Stimulated activated CD8-positive, alpha-beta memory T cell treated with anti-CD3 and anti-CD28 coated beads, Interleukin-15, amount 100 ng/mL, for 24 hours (primary cell): ENCODE measurements around the gene PDSS2.
"Not testable (repeated sequence)": the region's sequence is repeated elsewhere in the genome, so short reads cannot be mapped to it uniquely, and the experiment has no call there.

Source experiments
- DNase-seq: peaks from one replicate; pipeline ENCODE4 v3.0.0-alpha.2; 2020; ENCODE audit warnings: low read depth

Gene PDSS2

GRCh38 chr6:107215334-107215733 is 244.0 kb downstream of the PDSS2 start:
- DNase-seq = no peak

- no peak for DNase-seq
These were observed 244.7 kb downstream of the PDSS2 start for GRCh38 chr6:107214655-107215054.

GRCh38 chr6:107209406-107210305 is 249.7 kb downstream of the PDSS2 start:
- DNase-seq = no peak

DNA sequence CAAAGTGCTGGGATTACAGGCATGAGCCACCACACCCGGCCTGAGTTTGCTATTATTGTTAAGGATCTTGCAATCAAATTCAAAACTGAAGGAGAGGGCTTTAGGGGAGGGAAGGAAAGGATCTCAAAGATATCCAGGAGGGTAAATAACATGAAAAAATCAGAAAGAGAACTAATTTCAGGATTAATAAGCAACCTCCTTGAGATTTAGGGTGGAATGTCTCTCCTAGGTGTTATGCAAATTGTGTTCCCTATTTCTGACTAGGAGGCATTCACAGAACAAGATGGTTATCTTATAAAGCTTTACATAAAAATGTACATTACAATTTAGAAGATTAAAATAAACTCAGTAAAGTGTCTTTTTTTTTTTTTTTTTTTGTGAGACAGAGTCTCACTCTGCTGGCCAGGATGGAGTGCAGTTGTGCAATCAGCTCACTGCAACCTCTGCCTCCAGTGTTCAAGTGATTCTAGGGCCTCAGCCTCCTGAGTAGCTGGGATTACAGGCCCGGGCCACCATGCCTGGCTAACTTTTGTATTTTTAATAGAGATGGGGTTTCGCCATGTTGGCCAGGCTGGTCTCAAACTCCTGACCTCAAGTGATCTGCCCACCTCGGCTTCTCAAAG is 252.0 kb downstream of the PDSS2 start:
- DNase-seq = no peak

- no peak for DNase-seq
These were observed 254.0 kb downstream of the PDSS2 start for GRCh38 chr6:107205058-107205998.

DNA sequence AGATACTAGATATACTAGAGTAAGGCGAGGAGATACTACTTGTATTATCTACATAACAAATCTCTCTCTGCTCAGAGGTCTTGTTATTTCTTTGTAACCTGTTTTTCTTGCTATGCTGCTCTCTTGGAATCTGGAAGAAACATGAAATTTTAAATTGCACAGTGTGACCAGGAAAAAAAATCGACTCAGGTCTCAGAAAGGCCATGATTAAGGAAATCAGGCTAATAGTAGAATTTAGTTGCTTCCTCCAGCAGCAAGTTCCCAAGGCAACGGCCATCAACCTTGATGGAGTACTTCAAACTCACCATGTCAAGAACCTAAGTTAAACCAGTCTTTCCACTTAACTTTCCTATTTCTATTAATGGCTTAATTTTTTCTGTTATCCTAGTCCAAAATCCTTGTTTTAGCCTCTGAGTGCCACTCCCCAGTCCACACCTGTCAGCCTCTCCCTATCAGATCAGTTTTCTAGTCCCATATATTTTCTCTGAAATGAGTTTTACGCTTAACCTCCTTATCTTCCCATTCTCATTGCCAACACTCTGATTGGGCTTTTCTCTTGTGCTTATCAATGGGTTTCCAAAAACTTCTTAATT is 256.4 kb downstream of the PDSS2 start:
- DNase-seq = no peak

DNA sequence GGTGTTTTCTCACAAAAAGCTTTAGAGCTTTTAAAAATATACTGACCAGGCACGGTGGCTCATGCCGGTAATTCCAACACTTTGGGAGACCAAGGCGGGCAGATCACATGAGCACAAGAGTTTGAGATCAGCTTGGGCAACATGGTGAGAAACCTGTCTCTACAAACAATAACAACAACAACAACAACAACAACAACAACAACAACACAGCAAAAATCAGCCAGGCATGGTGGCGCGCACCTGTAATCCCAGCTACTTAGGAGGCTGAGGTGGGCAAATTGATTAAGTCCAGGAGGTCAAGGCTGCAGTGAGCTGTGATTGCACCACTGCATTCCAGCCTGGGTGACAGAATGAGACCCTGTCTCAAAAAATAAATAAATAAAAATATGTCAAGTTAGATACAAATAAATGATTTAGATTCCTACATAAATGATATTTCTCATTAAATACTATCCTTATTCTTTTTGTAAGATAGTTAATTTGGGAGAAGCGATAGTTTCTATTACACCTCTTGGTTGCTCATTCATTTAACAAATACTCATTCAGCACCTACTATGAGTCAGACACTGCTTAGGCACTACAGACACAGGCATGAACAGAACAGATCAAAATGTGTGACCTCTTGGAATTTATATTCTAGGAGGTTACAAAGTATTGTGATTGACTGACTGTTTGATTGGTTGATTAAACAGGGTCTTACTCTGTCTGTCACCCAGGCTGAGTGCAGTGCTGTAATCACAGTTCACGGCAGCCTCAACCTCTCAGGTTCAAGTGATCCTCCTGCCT is 260.5 kb downstream of the PDSS2 start:
- DNase-seq = no peak

GRCh38 chr6:107196152-107196551 is 263.2 kb downstream of the PDSS2 start:
- DNase-seq = no peak

DNA sequence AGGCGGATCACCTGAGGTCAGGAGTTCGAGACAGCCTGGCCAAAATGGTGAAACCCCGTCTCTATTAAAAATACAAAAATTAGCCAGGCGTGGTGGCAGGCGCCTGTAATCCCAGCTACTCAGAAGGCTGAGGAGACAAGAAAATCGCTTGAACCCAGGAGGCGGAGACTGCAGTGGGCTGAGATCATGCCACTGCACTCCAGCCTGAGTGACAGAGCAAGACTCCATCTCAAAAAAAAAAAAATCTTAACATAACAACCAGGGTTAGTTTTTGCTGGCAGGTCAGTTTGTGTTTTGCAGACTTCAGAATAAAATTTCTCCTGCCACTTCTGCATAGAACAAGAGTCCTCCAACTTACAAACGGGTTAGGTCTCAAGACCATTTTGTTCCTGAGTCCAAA is 264.6 kb downstream of the PDSS2 start:
- DNase-seq = not testable (repeated sequence)

DNA sequence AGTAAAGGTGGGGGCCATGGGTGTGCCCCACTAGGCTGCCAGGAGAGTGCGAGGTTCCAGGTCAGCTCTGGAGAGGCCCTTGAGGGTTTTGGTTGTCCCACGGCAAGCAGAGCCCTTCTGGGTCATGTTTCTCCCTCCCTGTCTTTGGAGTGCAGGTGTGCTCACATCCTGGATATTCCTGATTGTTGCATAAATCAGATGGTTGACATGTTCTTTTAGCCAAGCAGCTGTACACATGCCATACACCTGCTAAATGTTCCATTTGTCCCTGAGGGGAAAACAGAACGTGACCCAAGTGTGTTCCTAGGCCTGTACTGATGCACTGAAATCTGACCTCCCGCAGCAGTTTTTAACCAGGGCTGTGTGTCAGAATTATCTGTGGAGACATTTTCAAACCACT is 266.5 kb downstream of the PDSS2 start:
- DNase-seq = no peak

DNA sequence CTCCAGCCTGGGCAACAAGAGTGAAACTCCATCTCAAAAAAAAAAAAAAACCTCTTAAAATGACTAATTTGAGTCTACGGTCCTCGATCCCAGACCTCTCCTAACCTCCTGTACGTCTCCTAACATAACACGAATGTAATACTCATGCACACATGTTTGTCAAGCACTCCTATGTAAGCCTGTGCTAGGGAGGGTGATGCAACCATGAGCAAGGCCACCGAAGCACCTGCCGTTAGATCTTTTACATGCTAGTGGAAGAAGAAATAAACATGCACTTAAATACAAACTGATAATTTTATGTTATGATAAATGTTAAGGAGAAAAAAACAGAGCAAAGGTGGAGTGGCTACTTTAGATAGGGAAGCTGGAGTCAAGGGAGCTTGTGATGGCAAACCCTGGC is 271.7 kb downstream of the PDSS2 start:
- no peak for DNase-seq

DNA sequence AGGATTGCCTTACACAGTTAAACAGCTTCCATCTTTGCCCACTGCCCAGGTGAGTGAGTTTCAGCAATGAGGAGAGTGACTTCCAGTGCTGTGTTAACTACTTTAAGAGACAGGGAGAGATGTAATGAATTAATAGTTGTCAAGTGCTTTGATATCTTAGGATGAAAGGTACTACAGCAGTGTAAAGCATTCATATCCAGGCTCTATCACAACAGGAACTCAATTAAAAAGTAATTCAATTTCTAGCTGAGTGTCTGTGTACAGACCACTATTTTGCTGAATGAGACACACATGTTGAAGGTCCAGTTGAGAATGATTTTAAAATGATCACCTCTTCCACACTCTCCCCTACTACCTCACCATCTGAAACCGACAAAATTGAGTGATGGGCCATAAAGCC is 273.3 kb downstream of the PDSS2 start:
- no peak for DNase-seq

- no peak for DNase-seq
These were observed 273.9 kb downstream of the PDSS2 start for GRCh38 chr6:107185391-107185970.

DNA sequence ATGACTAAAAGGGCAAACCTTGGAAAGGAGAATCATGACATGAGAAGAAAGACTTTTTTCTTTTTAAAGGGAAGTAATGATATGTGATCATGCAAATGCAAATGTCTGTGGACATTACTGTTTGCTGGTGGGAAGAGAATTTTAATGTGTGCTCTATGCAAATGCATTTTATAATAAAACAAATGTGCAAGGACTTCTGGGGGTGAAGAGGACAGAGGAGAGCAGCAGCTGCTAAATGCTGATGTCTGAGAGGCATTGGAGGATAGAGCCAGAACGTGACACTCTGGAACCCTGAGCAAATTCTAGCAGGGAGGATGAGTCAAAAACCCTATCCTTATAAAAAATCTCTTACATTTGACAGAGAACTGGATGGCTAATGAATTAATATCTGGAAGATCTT is 274.9 kb downstream of the PDSS2 start:
- no peak for DNase-seq

GRCh38 chr6:107180099-107180498 is 279.3 kb downstream of the PDSS2 start:
- DNase-seq = no peak

DNA sequence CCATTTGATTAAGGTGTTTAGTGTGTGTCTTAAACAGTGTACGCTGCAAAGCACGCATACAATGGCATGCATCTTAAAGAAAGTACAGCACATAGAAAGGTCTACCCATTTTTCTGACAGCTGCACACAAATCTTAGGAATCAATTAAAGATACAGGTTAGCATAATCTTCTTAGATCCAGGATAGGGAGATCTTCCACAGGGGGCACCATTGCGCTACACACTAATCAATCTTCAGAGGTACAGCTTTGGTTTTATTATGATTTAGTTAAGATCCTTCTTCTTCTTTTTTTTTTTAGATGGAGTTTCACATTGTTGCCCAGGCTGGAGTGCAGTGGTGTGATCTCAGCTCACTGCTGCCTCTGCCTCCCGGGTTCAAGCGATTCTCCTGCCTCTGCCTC is 280.4 kb downstream of the PDSS2 start:
- no peak for DNase-seq

GRCh38 chr6:107173779-107174178 is 285.6 kb downstream of the PDSS2 start:
- DNase-seq = no peak

- no peak for DNase-seq
These were observed 287.9 kb downstream of the PDSS2 start for GRCh38 chr6:107171513-107171912.

GRCh38 chr6:107164299-107164698 is 295.1 kb downstream of the PDSS2 start:
- not testable (repeated sequence) for DNase-seq

DNA sequence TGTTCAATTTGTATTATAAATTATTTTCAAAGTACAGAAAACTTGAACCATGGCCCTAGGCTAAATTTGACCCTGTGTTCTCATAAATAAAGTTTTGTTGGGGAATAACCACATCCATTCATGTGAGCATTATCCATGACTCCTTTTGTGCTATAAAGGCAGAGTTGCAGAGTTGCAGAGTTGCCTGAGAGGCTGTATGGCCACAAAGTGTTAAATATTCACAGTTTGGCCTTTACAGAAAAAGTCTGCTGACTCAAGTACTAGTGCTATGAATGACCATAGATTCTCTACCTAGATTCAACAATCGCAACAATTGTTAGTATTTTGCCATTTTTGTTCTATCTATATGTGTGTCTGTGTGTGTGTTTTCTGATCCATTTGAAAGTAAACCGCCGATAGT is 297.8 kb downstream of the PDSS2 start:
- no peak for DNase-seq

- no peak for DNase-seq
These were observed 302.7 kb downstream of the PDSS2 start for GRCh38 chr6:107156617-107157016.
